ENCODE results near the gene UGGT1. TPM values are rescaled to one million over a fixed set of nuclear protein-coding genes. Genes with fewer than 3 reads are reported as not detected.

The UGGT1 gene
- total and polyA plus RNA-seq, 9 of the 15 experiments (the other 6 are each of a cell fraction or from before 2014, with no cell fraction given), result 5.1 to 56.4 (median 37.9) TPM

- TF ChIP-seq NR2C1 (IDR thresholded peaks at IDR 0.05) (peak; percentile 89), NR2C1 (tag; IDR thresholded peaks at IDR 0.05) (peak; percentile 95), SP1 (CRISPR knock-in tag; IDR thresholded peaks at IDR 0.05) (peak; percentile 83), PHF8 (IDR thresholded peaks at IDR 0.05; ENCODE audit: borderline replicate concordance, low read length) (peak; percentile 93; the same call in 1 of the 2 replicates), HIVEP1 (CRISPR knock-in tag; IDR thresholded peaks at IDR 0.05) (no peak), POLR2B (IDR thresholded peaks at IDR 0.05; ENCODE audit: low read depth, partially characterized antibody) (peak; percentile 91), RBM25 (IDR thresholded peaks at IDR 0.05; ENCODE audit: low read depth, low read length, severe bottlenecking) (no peak), ZNF644 (tag; IDR thresholded peaks at IDR 0.05; ENCODE audit: low read depth) (no peak), CREB1 (IDR thresholded peaks at IDR 0.05) (peak; percentile 47), CREB1 (CRISPR knock-in tag; IDR thresholded peaks at IDR 0.05) (peak; percentile 66; the same call in 1 of the 2 replicates)
Observed at GRCh38 chr2:128090945-128091725, at the start of gene UGGT1 (continued).

- H3K4me2 ChIP-seq (ENCODE audit: insufficient read depth, low read length), result no peak overlapping the region
- DNase-seq (ENCODE audit: extremely low read depth in 1 of 4, low spot score in 3 of 4), result peak in 1 of 4 experiments; percentile 6
- FAIRE-seq, result no peak
- H3K79me2 ChIP-seq (ENCODE audit: control insufficient read depth, insufficient read depth, low read length), result no peaks in the 10 kb centered on the region
- peaks cover 9% of the 10 kb centered on the region for H3K9me3 ChIP-seq (replicated peaks; ENCODE audit: control insufficient read depth, insufficient read depth, low read depth, low read length)
- 0% methylated on average over 3 of the region's 3 CpGs for WGBS (ENCODE audit: insufficient coverage, low coverage, missing lambda C conversion rate)
- H3K36me3 ChIP-seq (ENCODE audit: control insufficient read depth, insufficient read depth, low read length), result no peaks in the 10 kb centered on the region
- no peaks in the 10 kb centered on the region for H3K4me1 ChIP-seq (replicated peaks in 1 of 2; ENCODE audit: control insufficient read depth in 2 of 2, insufficient read depth in 2 of 2, low read length in 2 of 2)
- in situ Hi-C loops (cut with MboI), result no loop called here
- 0 out of 5 replicates have a peak, but pooled peaks cover 0 to 6% of the 10 kb centered on the region in 2 experiments for H3K27me3 ChIP-seq (ENCODE audit: control insufficient read depth in 2 of 2, insufficient read depth in 2 of 2, low read length in 2 of 2)
- no peak overlapping the region for H3K27ac ChIP-seq (ENCODE audit: extremely low read depth, low read depth, low read length)
- no peak for ATAC-seq
- TF ChIP-seq JUND (IDR thresholded peaks at IDR 0.05; ENCODE audit: borderline replicate concordance, low read depth, low read length), result no peak
- TF ChIP-seq JUND (tag; IDR thresholded peaks at IDR 0.05; ENCODE audit: borderline replicate concordance, low read depth, low read length), result peak; percentile 24; the same call in 1 of the 3 replicates
- no peak for TF ChIP-seq C11orf30 (IDR thresholded peaks at IDR 0.05; ENCODE audit: low read depth)
- TF ChIP-seq POU5F1 (IDR thresholded peaks at IDR 0.05; ENCODE audit: borderline replicate concordance, low read depth, low read length, partially characterized antibody), result no peak
- no peak for TF ChIP-seq RBFOX2 (IDR thresholded peaks at IDR 0.05; ENCODE audit: low read depth, low read length)
- no peak for TF ChIP-seq ZNF134 (CRISPR knock-in tag; conservative IDR thresholded peaks at IDR 0.05)
- TF ChIP-seq FOSL1 (tag; conservative IDR thresholded peaks at IDR 0.05), result 0 out of 2 replicates have a peak, but pooled peaks have one; percentile 18
- TF ChIP-seq ATF3 (IDR thresholded peaks at IDR 0.05), result 0 out of 2 replicates have a peak, but pooled peaks have one; percentile 16
- no peak for TF ChIP-seq ATF3 (CRISPR knock-in tag; conservative IDR thresholded peaks at IDR 0.05)
- BruUV-seq (replicated peaks), result no TSS peak
- H3K4me3 ChIP-seq, result no peak overlapping the region
- CTCF ChIA-PET (ENCODE audit: low intra/inter-chr PET ratio), result no interaction called here
- no peaks in the 10 kb centered on the region for H3K9me1 ChIP-seq (ENCODE audit: control insufficient read depth, insufficient read depth, low read length)
- no peak overlapping the region for H3K9ac ChIP-seq (ENCODE audit: insufficient read depth in 1 of 2, low read depth in 2 of 2, low read length in 2 of 2)
- POLR2A ChIA-PET, result interaction anchor here (0.6 to 1.5 kb wide), 2 partner anchors 50 to 105 kb away, joined by 3 to 5 read pairs; partner anchors contain the start of gene UGGT1
- no peak overlapping the region for H2AFZ ChIP-seq (ENCODE audit: low read depth, low read length)
- intact Hi-C loops (cut with micrococcal nuclease), result no loop called here
- H4K20me1 ChIP-seq (replicated peaks; ENCODE audit: control insufficient read depth, insufficient read depth, low read length), result no peaks in the 10 kb centered on the region
Observed at GRCh38 chr2:128041561-128041960, 49.4 kb upstream of the UGGT1 start.
